Raji (cell line): ENCODE measurements around the gene DYSF.

Source experiments
- POLR2A ChIP-seq: IDR thresholded peaks from 2 replicates; pipeline ENCODE4 v1.6.1; 2011; ENCODE audit warnings: low read depth, low read length, control low read depth; ENCODE audit not compliant: insufficient read depth

Gene DYSF

DNA sequence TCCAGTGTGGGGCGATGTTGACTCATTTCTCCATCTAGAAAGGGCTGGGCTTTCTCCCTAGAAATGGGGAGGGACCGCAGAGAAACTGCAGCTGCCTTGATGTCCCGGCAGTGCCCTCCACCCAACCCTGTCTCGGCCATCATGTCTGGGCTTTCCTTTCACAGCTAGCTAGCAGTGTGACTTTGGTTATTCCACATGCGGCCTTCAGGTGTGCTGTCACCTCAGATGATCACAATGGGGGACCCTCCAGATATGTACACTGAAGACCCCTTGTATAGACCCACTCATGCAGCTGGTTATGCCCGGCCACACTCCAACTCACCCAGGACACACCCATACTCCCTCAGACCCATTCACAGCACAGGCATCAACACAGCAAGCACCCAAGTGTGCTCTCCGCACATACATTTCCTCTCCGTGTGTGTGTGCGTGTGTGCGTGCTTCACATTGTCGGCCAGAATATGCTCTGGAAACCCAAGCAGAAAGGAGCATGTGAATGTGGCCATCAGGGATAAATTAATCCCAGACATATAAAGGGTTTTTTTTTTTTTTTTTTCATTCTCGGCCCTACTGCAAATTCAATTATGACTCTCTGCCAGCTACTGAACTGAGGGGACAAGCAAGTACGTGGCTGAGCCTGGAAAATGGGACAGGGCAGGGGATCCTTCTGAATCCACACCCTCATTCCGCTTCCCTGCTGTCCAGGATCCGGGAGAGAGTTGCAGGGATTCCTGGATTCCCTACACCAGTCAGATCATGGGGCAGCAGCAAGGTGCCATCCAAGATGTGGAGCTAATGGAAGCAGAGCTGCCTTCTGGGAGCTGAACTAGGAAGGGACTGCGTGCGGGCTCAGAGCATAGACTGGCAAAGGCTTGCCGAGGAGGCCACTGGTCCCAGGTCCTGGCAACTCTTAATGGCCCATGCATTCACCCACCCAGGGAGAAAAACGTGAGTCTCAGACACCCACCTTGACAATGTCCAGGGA, 240.2 kb downstream of the DYSF start:
- no peak for TF ChIP-seq POLR2A

DNA sequence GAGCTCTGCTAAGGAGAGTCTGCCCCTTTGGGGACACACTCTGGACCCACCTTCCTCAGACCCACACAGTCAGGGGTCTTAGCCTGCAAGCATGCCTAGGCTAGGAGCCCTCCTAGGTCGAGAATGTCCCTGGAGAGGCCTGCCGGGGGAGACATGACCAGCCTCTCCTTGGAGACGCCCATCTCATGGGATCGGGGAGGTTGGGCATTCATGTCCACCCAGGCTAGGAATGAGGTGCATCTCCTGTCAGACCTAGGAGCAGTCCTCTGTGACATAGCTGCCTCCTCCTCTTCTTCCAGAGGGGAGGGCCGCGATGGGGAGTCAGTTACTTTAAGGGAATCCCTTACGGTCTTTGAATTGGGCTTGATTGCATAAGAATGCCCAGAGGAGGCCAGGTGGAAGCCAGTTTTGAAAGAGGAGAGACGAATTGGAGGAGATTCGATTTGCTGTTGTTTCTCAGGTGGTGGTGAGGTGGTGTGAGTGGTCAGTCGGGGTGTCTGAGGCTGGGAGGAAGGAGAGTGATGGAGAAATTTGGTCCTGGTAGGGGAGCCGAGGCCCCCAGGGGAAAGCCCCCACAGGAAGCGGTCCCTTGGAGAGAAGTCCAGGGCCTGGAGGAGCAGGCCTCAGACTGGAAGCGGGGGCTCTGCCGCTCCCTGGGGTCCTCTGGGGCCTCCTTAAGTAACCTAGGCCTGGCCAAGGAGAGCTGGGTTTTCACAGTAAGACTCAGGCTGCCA, 241.3 kb downstream of the DYSF start:
- TF ChIP-seq POLR2A = no peak

DNA sequence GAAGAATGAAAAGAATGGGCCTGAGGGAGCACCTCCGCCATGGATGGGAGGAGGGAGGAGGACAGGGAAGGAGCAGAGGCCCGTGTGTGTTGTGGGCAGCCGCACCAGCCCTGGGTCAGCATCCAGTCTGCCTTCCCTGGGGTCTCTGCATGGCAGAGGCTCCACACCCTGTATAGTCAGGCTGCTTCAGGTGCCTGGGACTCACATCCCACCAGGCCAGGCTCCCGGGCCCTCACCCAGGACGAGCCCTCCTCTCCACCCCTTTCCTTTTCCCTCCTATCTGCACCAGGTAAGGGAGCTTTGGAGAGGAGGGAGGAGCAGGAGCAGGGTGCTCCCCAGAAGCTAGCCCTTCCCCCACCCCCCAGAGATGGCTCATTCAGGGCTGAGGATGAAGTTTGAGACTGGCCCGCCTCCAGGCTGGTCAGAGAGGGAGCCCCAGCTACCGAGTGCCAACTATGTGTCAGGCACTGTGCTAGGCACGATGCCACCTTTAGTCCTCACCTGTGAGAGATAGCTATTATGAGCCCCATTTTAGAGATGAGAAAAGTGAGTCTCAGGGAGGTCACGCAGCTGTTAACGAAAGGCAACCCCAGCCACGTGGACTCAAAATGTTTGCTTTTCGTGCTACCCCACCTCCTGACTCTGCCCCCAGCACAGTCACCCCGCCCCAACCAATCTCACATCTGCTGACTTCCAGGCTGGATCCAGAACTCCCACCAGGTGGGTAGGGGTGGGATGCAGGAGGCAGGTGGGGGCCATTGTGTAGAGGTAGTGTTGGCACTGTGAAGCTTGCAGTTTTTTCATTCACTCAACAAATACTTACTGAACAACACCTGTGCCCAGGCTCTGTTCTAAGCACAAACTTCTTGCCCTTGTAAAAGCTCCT, 242.1 kb downstream of the DYSF start:
- no peak for TF ChIP-seq POLR2A

DNA sequence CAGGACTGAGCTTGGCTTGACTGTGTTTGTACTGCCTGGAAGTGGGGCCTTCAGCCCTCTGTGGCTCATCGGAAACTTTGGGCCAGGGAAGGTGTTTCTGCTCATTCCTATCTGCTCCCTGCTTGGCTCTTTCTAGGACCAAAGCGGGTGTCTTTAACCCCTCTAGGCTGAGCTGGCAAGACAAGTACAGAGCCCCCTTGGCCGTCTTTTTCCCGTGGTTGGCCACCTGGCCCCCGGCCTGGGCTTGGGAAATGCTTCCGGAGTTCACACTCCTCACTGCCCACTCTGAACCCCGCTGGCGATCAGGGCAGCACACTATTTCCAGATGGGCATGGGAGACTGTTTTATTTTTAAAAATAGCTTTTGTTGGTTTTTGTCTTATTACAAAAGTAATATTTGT, 243.0 kb downstream of the DYSF start:
- no peak for TF ChIP-seq POLR2A

DNA sequence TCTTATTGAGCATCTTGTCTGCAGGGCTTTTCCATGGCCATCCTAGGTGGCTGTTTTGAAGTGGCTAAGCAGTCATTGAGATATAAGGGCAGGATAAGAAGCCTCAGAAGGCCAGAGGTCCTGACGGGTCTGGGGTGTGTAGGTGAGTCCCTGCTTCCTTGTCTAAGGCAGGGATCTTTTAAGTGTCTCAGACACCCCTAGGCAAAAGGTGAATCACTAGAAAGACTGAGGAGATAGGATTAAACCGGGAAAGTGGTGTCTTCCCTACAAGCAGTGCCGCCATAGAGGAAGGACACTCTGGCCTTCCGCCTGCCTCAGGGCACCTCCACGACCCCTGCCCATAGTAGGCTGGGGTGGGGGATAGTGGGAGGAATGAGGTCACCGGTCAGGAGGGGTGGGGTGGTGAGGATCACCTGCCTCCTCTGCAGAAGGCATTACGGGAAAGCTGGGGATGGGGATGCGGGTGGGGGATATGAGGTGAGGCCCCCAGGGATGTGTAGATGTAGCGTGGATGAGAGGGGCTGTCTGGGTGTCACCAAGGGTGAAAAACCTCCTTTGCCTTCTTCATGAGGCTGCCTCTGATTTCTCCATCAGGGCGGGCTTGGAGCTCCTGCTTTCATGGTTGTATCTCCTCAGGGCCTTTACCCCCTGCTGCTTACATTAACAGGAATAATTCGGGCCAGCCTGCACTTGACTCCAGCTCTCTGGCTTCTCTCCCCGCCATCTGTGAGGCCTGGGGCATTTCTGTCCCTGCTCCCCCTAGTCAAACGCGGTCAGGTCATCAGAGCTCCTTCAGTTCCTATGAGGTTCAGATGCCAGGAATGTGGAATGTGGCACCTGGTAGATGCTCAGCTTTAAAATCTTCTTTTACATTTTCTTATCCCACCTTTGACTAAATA, 244.0 kb downstream of the DYSF start:
- TF ChIP-seq POLR2A = no peak

DNA sequence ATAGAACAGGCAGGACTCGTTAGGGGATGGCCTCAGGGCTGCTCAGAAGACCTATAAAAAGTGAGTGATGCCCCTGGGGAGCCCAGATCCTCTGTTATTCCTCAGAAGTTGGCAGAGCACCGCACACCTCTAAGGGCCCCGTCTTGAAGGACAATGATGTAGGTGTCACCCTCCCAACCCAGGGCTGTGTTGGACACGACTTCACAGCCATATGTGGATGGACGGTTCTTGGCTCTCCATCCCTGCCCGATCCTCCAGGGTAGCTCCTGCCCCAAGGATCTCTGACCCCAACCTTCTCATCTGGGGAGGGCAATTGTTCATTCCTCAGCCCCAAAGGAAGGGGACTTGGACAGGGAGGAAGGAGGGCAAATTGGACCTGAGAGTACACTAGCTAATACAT, 246.1 kb downstream of the DYSF start:
- no peak for TF ChIP-seq POLR2A

DNA sequence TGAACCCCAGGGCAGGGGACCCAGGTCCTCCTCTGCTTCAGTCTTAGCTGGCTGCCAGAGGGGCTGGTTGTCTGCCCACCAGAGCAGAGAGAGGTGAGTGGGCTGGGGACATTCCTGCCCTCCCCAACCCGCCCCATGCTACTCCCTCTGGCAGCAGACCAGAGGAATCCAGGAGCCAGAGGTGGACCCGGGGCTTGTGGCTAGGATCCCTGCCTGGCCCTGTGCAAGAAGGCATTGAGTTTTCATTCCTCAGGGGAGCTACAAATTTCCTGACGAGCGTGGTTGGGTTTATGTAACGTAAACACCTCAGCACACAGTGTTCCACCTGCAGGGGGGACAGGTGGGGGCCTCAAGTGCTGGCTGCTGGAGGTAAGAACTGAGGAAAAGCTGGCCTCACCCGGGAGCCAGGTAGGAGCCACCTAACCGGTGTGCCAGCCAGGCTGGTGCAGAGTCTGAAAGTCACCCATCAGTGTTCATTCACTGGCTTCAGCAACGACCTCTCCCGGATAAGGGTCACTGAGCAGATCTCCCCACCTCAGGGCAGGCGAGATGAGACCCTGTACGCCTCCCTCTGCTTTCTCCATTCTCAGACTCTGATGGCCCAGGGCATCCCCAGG, 246.8 kb downstream of the DYSF start:
- no peak for TF ChIP-seq POLR2A

DNA sequence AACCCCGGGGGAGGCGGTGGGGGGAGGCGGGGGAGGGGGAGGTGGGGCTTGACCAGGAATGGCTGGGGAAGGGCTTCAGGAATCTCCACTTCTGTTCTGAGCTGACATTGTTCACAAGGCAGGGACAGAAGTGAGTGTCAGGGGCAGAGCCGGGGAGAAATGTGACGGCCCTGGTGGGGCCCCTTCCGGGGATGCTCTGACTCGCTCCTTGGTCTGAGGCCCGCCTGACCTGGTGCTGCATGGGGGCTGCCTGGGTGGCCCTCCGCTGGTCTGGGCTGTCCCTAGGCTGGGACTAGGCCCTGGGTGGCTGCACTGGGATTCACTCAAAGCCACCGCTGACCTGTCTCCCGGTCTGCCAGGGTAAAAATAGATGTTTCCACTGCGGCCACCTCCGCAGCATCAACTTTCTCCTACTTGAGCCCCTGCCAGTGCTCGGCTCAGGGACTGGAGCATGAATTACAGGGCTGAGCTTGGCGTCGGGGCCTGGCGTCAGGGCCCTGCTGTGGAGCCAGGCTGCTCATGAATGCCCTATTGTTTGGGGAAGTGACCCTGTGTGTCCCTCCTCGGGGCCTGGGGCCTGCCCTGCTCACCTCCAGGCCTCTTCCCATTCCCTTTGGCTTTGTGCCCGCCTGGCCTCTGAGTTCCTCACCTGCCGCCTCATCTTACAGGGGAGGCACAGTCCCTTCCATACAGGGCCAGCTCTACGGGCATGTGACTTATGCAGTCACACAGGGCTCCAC, 247.5 kb downstream of the DYSF start:
- TF ChIP-seq POLR2A = no peak

DNA sequence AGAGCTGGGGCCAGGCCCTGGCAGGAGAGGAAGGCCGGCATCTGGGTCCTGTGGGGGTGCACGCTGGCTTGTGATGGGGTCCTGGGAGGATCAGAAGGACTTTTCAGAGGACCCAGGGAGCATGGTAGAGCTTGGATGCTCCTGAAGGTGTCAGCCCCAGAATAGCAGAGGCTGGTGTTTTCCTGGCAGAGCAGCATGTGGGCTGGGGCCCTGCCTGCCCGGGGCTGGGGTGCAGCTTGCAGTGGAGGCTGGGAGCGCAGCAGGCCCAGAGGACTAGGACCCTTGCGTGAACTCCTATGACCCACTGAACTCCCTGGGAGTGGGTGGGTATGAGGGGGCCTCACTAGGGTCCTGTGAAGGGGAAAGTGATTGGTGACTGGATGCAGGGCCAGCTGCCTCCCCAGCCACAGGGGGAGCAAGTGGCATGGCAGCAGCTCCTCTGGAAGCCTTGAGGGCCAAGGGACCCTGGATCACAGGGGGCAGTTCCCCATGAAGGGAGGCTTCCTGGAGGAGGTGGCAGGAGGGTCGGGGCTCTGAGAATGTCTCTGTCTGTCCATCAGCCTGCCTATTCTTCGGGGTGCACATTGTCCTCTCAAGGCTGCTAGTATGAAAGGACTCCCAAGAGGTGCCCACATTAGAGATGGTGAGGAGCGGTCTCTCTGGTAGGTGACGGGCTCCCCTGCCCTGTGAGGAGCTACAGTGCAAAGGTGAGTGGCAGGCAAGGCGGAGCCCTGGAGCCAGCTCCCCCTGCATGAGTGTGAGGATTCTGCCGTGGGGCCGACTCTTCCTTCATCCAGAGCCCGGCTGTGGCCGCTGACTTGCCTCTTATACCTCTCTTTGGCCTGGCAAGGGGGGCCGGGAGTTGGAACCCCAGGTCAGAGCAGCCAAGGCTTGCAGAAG, 249.0 kb downstream of the DYSF start:
- TF ChIP-seq POLR2A = no peak

DNA sequence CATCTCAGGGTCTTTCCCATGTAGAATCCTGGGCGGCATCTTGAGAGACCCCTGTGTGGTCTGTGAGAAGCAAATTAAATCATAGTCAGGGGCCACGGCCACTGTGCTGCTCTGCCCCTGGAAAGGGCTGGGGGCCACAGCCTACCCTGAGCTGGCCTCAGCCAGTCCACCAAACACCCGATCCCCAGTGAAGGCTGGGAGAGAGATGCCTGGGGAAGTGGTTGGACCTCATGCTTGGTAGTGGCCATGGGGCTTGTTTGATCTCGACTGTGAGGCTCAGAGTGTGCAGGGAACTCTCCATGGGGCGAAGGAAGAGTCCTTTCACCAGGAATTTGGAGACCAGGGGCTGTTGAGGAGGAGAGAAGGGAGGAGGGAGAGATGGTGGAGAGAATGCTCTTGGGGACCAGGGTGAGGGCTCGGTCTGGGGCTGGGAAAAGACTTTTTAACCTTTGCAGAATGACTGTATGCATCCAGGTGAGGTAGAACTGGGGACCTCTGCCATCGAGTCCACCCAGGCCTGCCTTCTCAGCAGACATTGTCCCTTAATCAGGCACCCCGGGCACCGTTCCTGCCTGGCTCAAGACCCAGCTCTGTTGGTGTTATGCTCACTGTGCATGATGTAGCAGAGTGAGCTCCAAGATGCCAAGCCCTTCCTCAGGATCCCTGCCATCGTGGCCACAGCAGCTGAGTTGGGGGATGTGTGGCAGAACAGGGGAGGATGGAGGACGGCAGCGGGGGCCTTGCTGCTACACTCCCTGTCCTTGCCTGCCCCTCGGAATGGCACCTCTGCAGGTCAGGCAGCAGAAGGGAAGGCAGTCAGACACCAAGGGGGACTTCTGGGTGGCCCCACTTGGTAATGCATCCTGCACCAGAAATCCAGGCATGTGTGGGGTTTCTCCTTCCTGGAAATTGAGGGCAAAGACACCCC, 249.9 kb downstream of the DYSF start:
- TF ChIP-seq POLR2A = no peak

DNA sequence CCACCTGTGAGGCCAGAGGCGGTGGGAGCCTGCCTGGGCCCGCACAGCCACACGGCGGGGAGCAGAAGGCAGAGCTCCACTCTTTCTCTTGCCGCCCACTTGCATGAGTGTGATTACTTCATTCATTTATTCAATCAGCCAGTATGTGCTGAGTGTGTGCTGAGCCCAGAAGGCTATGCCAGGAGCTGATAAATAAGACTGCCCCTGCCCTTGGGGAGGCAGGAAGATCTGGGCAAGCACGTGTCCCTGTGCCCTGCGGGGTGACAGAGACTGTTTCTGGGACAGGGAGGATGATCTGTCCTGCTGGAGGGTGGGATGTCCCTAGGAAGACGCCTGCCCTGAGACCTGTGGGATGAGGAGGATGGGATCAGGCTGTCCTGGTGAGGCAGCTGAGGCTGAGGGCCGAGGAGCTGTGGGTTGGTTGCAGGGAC, 250.8 kb downstream of the DYSF start:
- TF ChIP-seq POLR2A = no peak
